ENCODE results near the gene DHX34. TPM values are rescaled to one million over a fixed set of nuclear protein-coding genes. Genes with fewer than 3 reads are reported as not detected.
"Not testable (repeated sequence)": the region's sequence is repeated elsewhere in the genome, so short reads cannot be mapped to it uniquely, and the experiment has no call there.

Gene DHX34
- total RNA-seq, result 8.1 TPM
- long read RNA-seq, full-length matches to known transcripts, result 11 of 22 reads
- long read RNA-seq, partial matches to known transcripts, result 8 of 22 reads
- long read RNA-seq, other reads (novel, unspliced or antisense), result 3 of 22 reads

- Histone ChIP-seq H3K9me3 (replicated peaks) (no peaks in the 10 kb centered on the region), H3K36me3 (peaks cover 16% of the 10 kb centered on the region), H3K4me3 (peak within 1 kb of the TSS; percentile 85), H3K27me3 (ENCODE audit: low read depth) (no peaks in the 10 kb centered on the region), H3K27ac (replicated peaks) (peak within 1 kb of the TSS; percentile 68), H3K4me1 (peaks cover 37% of the 10 kb centered on the region)
- peak; percentile 99 for TF ChIP-seq CTCF (IDR thresholded peaks at IDR 0.05; ENCODE audit: borderline replicate concordance)
- intact Hi-C loops (cut with micrococcal nuclease), result no loop called here
- peak; percentile 99 for DNase-seq
Observed at GRCh38 chr19:47348819-47349795, at the start of gene DHX34. Gene DHX34 (plus strand): TSS chr19:47349315. CDS start chr19:47353031, 3,716 bp downstream.

- H3K4me3 ChIP-seq; H3K27ac ChIP-seq (replicated peaks); H3K27me3 ChIP-seq (ENCODE audit: low read depth); DNase-seq; H3K9me3 ChIP-seq (replicated peaks); H3K36me3 ChIP-seq; H3K4me1 ChIP-seq; intact Hi-C loops (cut with micrococcal nuclease): not testable (repeated sequence)
Observed at GRCh38 chr19:47300867-47301266, 48.2 kb upstream of the DHX34 start.

GRCh38 chr19:47302249-47302648 is 46.9 kb upstream of the DHX34 start:
- H3K36me3 ChIP-seq, result no peaks in the 10 kb centered on the region
- no peaks in the 10 kb centered on the region for H3K27me3 ChIP-seq (ENCODE audit: low read depth)
- no peaks in the 10 kb centered on the region for H3K9me3 ChIP-seq (replicated peaks)
- H3K4me3 ChIP-seq, result no peak overlapping the region
- no peak for DNase-seq
- intact Hi-C loops (cut with micrococcal nuclease), result no loop called here
- H3K4me1 ChIP-seq, result peaks cover 8% of the 10 kb centered on the region
- no peak overlapping the region for H3K27ac ChIP-seq (replicated peaks)
- no peak for TF ChIP-seq CTCF (IDR thresholded peaks at IDR 0.05; ENCODE audit: borderline replicate concordance)

GRCh38 chr19:47303966-47304365 is 45.1 kb upstream of the DHX34 start:
- H3K9me3 ChIP-seq (replicated peaks), result no peaks in the 10 kb centered on the region
- H3K4me3 ChIP-seq, result no peak overlapping the region
- H3K4me1 ChIP-seq, result peaks cover 8% of the 10 kb centered on the region
- no peak for DNase-seq
- intact Hi-C loops (cut with micrococcal nuclease), result no loop called here
- peaks cover 8% of the 10 kb centered on the region for H3K27me3 ChIP-seq (ENCODE audit: low read depth)
- no peak overlapping the region for H3K27ac ChIP-seq (replicated peaks)
- TF ChIP-seq CTCF (IDR thresholded peaks at IDR 0.05; ENCODE audit: borderline replicate concordance), result no peak
- no peaks in the 10 kb centered on the region for H3K36me3 ChIP-seq

- H3K27me3 ChIP-seq (ENCODE audit: low read depth), result peaks cover 21% of the 10 kb centered on the region
- no peaks in the 10 kb centered on the region for H3K9me3 ChIP-seq (replicated peaks)
- no peak overlapping the region for H3K4me3 ChIP-seq
- peak; percentile 94 for TF ChIP-seq CTCF (IDR thresholded peaks at IDR 0.05; ENCODE audit: borderline replicate concordance)
- peaks cover 8% of the 10 kb centered on the region for H3K4me1 ChIP-seq
- no peaks in the 10 kb centered on the region for H3K36me3 ChIP-seq
- intact Hi-C loops (cut with micrococcal nuclease), result no loop called here
- DNase-seq, result peak; percentile 66
- no peak overlapping the region for H3K27ac ChIP-seq (replicated peaks)
Observed at GRCh38 chr19:47305309-47305751, 43.8 kb upstream of the DHX34 start.

GRCh38 chr19:47306303-47306702 is 42.8 kb upstream of the DHX34 start:
- Histone ChIP-seq H3K4me3 (no peak overlapping the region), H3K9me3 (replicated peaks) (no peaks in the 10 kb centered on the region), H3K27me3 (ENCODE audit: low read depth) (peaks cover 30% of the 10 kb centered on the region), H3K27ac (replicated peaks) (no peak overlapping the region), H3K4me1 (peaks cover 8% of the 10 kb centered on the region), H3K36me3 (no peaks in the 10 kb centered on the region)
- TF ChIP-seq CTCF (IDR thresholded peaks at IDR 0.05; ENCODE audit: borderline replicate concordance), result no peak
- intact Hi-C loops (cut with micrococcal nuclease), result no loop called here
- no peak for DNase-seq

Data from left ventricle myocardium inferior (tissue), 1 donor.